NCI-H146 treated with DMSO at 0.1 percent for 48 hours (cell line): ENCODE data around the gene SRRM1.
"Not testable (repeated sequence)": the region's sequence is repeated elsewhere in the genome, so short reads cannot be mapped to it uniquely, and the experiment has no call there.

Experiments
- DNase-seq: peaks from one replicate; lab custom pipeline; 2025; ENCODE audit not compliant: unreplicated experiment; lab: John Stamatoyannopoulos, UW

SRRM1 gene

GRCh38 chr1:24714859-24715520 is 71.9 kb downstream of the SRRM1 start:
- no peak for DNase-seq

GRCh38 chr1:24715658-24716057 is 72.6 kb downstream of the SRRM1 start:
- DNase-seq, result no peak

GRCh38 chr1:24717887-24718650 is 75.0 kb downstream of the SRRM1 start:
- no peak for DNase-seq

GRCh38 chr1:24720152-24720551 is 77.0 kb downstream of the SRRM1 start:
- DNase-seq, result no peak

- DNase-seq, result no peak
Measured at GRCh38 chr1:24721533-24721932, 78.4 kb downstream of the SRRM1 start.

GRCh38 chr1:24722073-24723035 is 79.3 kb downstream of the SRRM1 start:
- not testable (repeated sequence) for DNase-seq
